Keratinocyte (primary cell): ENCODE results near the gene CLEC6A. TPM values are rescaled to one million over a fixed set of nuclear protein-coding genes. Genes with fewer than 3 reads are reported as not detected.
A peak's percentile ranks its signal among the peaks of the same experiment; 100 is the strongest.

ENCODE experiments used
- DNase-seq: peaks from one replicate; pipeline ENCODE4 v3.0.0-alpha.2; 2011; ENCODE audit warnings: low read depth, missing footprints, low spot score
- FAIRE-seq: peaks from 2 replicates; lab custom pipeline; 2011; peaks lifted over from hg19 to GRCh38; lab: Jason Lieb, UNC
- H2AFZ ChIP-seq: 2 replicates; pipeline ENCODE4 v1.6.0; 2012; ENCODE audit warnings: low read length, control low read depth, inconsistent platforms; ENCODE audit not compliant: control insufficient read depth
- H3K27ac ChIP-seq: 2 replicates; pipeline ENCODE4 v1.5.1; 2011; ENCODE audit warnings: low read length; ENCODE audit not compliant: control insufficient read depth, insufficient read depth
- H3K27me3 ChIP-seq: 3 replicates; pipeline ENCODE4 v1.6.0; 2011; ENCODE audit warnings: low read length; ENCODE audit not compliant: control insufficient read depth, insufficient read depth; ENCODE audit errors: extremely low read depth
- H3K36me3 ChIP-seq, 2 experiments: 2 replicates in 1 of 2; 3 replicates in 1 of 2; pipeline ENCODE4 v1.5.1; 2011; ENCODE audit warnings: low read length in 2 of 2, mild to moderate bottlenecking in 1 of 2; ENCODE audit not compliant: control insufficient read depth in 2 of 2, insufficient read depth in 2 of 2; ENCODE audit errors: extremely low read depth in 1 of 2
- H3K4me1 ChIP-seq: 3 replicates; pipeline ENCODE4 v1.5.1; 2011; ENCODE audit warnings: low read length; ENCODE audit not compliant: control insufficient read depth, insufficient read depth; ENCODE audit errors: extremely low read depth
- H3K4me2 ChIP-seq: 3 replicates; pipeline ENCODE4 v1.6.0; 2011; ENCODE audit warnings: low read depth, low read length; ENCODE audit not compliant: control insufficient read depth, insufficient read depth; ENCODE audit errors: extremely low read depth
- H3K4me3 ChIP-seq, 3 experiments: fragments of 200-600 bp in 1 of 3; sonication (generic) in 1 of 3; 2 replicates in 2 of 3; 3 replicates in 1 of 3; pipeline ENCODE4 v1.5.1; 2011 to 2016; ENCODE audit warnings: low read length in 3 of 3, mild to moderate bottlenecking in 3 of 3, control low read depth in 2 of 3, inconsistent platforms in 1 of 3, low read depth in 1 of 3, mixed read lengths in 1 of 3, mixed run types in 1 of 3, moderate library complexity in 1 of 3; ENCODE audit not compliant: control insufficient read depth in 2 of 3, insufficient read depth in 2 of 3; ENCODE audit errors: extremely low read depth in 1 of 3
- H3K79me2 ChIP-seq: 2 replicates; pipeline ENCODE4 v1.6.0; 2012; ENCODE audit warnings: low read length; ENCODE audit not compliant: control insufficient read depth, insufficient read depth
- H3K9ac ChIP-seq: 3 replicates; pipeline ENCODE4 v1.6.0; 2011; ENCODE audit warnings: low read length; ENCODE audit not compliant: control insufficient read depth, insufficient read depth; ENCODE audit errors: extremely low read depth
- H3K9me1 ChIP-seq: 3 replicates; pipeline ENCODE4 v1.6.0; 2011; ENCODE audit warnings: low read length; ENCODE audit not compliant: control insufficient read depth, insufficient read depth; ENCODE audit errors: extremely low read depth
- H3K9me3 ChIP-seq: 2 replicates; pipeline ENCODE4 v1.5.1; 2012; ENCODE audit warnings: low read depth, low read length; ENCODE audit not compliant: control insufficient read depth
- H4K20me1 ChIP-seq: 3 replicates; pipeline ENCODE4 v1.6.0; 2011; ENCODE audit warnings: low read length; ENCODE audit not compliant: control insufficient read depth, insufficient read depth; ENCODE audit errors: extremely low read depth
- EZH2 ChIP-seq: IDR thresholded peaks from one replicate; pipeline ENCODE4 v1.6.1; 2012; ENCODE audit warnings: inconsistent platforms, mild to moderate bottlenecking, low read length, moderate library complexity
- dilution Hi-C: fragments of 300-500 bp; cut with MboI; formaldehyde crosslinking; loops from one replicate; pipeline ENCODE4 v1.7.0; 2020; ENCODE audit warnings: low sequenced_read_pairs; ENCODE audit not compliant: extremely low pct_ligation_motif_present
- polyA plus RNA-seq, 5 experiments: library from polyadenylated mRNA; depleted of rRNA in 3 of 5; stranded (reverse) in 3 of 5; stranded (forward) in 1 of 5; unstranded in 1 of 5; fragments of >200 nt; gene quantifications; 1 replicate in 1 of 5; 2 replicates in 3 of 5; 3 replicates in 1 of 5; pipeline versions ENCODE4 v1.2.1 to v1.2.3, GENCODE V29; 2011 to 2012; ENCODE audit warnings: missing spikeins in 2 of 5, low read depth in 1 of 5, low replicate concordance in 1 of 5
- TF ChIP-seq, protein P1 (sequence below), 3 experiments: IDR thresholded peaks in 1 of 3; conservative IDR thresholded peaks in 1 of 3; optimal IDR thresholded peaks in 1 of 3; 2 replicates in 2 of 3; 3 replicates in 1 of 3; pipeline versions ENCODE3 to v1.5.1; 2011; ENCODE audit warnings: low read length in 3 of 3, mild to moderate bottlenecking in 3 of 3, moderate library complexity in 2 of 3, control low read depth in 1 of 3, inconsistent platforms in 1 of 3; ENCODE audit not compliant: insufficient read depth in 2 of 3; ENCODE audit errors: extremely low read depth in 1 of 3

Gene CLEC6A
- polyA plus RNA-seq, 1 donor (not counting 4 experiments of a cell fraction or from before 2014, with no cell fraction given): not detected

- Histone ChIP-seq H3K4me1 (no peaks in the 10 kb centered on the region), H3K27ac (no peak overlapping the region), H3K4me3 (no peak overlapping the region), H3K9me1 (no peaks in the 10 kb centered on the region), H3K36me3 (no peaks in the 10 kb centered on the region), H4K20me1 (no peaks in the 10 kb centered on the region), H3K9me3 (no peaks in the 10 kb centered on the region), H3K79me2 (no peaks in the 10 kb centered on the region), H3K4me2 (no peak overlapping the region), H2AFZ (no peak overlapping the region), H3K27me3 (no peaks in the 10 kb centered on the region), H3K9ac (no peak overlapping the region)
- DNase-seq (no peak), FAIRE-seq (no peak)
- no peak for TF ChIP-seq EZH2
- TF ChIP-seq, protein P1, sequence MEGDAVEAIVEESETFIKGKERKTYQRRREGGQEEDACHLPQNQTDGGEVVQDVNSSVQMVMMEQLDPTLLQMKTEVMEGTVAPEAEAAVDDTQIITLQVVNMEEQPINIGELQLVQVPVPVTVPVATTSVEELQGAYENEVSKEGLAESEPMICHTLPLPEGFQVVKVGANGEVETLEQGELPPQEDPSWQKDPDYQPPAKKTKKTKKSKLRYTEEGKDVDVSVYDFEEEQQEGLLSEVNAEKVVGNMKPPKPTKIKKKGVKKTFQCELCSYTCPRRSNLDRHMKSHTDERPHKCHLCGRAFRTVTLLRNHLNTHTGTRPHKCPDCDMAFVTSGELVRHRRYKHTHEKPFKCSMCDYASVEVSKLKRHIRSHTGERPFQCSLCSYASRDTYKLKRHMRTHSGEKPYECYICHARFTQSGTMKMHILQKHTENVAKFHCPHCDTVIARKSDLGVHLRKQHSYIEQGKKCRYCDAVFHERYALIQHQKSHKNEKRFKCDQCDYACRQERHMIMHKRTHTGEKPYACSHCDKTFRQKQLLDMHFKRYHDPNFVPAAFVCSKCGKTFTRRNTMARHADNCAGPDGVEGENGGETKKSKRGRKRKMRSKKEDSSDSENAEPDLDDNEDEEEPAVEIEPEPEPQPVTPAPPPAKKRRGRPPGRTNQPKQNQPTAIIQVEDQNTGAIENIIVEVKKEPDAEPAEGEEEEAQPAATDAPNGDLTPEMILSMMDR (optimal IDR thresholded peaks at IDR 0.05 in 1 of 3, IDR thresholded peaks at IDR 0.05 in 1 of 3, conservative IDR thresholded peaks at IDR 0.05 in 1 of 3; ENCODE audit: extremely low read depth in 1 of 3, insufficient read depth in 2 of 3, low read length in 3 of 3): peak in 1 of 3 experiments; percentile 27
- dilution Hi-C loops: no loop called here
These were observed 43.9 kb downstream of the CLEC6A start for GRCh38 chr12:8499616-8500015.

GRCh38 chr12:8501720-8502119, 46.0 kb downstream of the CLEC6A start:
- H3K27ac ChIP-seq: no peak overlapping the region
- no peak overlapping the region for H2AFZ ChIP-seq
- dilution Hi-C loops: no loop called here

More at GRCh38 chr12:8501720-8502119, 46.0 kb downstream of the CLEC6A start:
- H3K36me3 ChIP-seq: no peaks in the 10 kb centered on the region
- no peaks in the 10 kb centered on the region for H3K9me1 ChIP-seq
- no peaks in the 10 kb centered on the region for H3K27me3 ChIP-seq
- H3K9me3 ChIP-seq: no peaks in the 10 kb centered on the region
- H3K4me3 ChIP-seq: no peak overlapping the region
- no peak overlapping the region for H3K9ac ChIP-seq
- no peak for TF ChIP-seq EZH2
- TF ChIP-seq, protein P1 (optimal IDR thresholded peaks at IDR 0.05 in 1 of 3, IDR thresholded peaks at IDR 0.05 in 1 of 3, conservative IDR thresholded peaks at IDR 0.05 in 1 of 3; ENCODE audit: extremely low read depth in 1 of 3, insufficient read depth in 2 of 3, low read length in 3 of 3): no peak
- no peak overlapping the region for H3K4me2 ChIP-seq
- H3K79me2 ChIP-seq: no peaks in the 10 kb centered on the region
- FAIRE-seq (no peak), DNase-seq (no peak)
- H4K20me1 ChIP-seq: no peaks in the 10 kb centered on the region
- no peaks in the 10 kb centered on the region for H3K4me1 ChIP-seq
